Measurements from ENCODE around the gene PIGQ.

Gene PIGQ

DNA sequence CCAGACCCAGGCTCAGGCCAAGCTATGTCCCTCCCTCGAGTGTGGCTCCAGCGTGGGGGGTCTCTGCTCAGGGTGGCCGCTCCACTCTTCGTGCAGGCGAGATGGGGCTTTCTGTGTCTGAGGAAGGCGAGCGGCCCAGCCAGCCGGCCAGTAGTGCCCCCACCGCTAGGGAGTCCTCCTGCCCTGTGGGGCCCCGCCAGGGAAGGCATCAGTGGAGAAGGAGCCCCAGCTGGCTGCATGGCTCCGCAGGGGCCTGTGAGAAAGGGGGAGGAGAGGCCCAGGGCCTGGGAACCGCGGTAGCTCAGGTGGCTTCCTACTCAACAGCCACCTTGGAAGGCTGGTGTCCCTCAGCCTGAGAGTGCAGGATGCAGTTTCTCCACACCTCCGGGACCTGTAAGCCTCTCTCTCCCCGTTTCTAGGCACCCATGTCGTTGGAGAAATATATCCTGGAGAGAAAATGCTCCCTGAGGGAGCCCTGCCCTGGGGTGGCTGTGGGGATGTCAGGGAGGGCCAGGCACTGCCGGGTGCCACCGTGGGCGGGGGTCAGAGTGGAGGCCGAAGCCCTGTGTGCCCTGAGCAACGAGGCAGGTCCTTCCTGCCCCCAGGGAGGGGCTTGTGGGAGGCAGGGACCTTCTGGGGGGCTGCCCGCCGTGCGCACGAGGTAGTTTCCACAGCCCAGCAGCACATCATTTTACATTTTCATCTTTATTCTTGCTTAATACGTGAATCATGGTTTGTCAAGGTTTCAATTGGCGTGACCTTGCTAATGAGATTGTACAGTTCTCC is 3.3 kb downstream of the PIGQ start:
- Histone ChIP-seq H3K9ac (ENCODE audit: low read depth in 1 of 2, low read length in 2 of 2) (no peak overlapping the region), H3K9me3 (ENCODE audit: control insufficient read depth in 2 of 2, low read length in 2 of 2) (no peaks in the 10 kb centered on the region), H3K27ac (ENCODE audit: low read depth in 2 of 2, low read length in 2 of 2) (no peak overlapping the region), H3K4me1 (ENCODE audit: control insufficient read depth in 2 of 2, insufficient read depth in 2 of 2, low read length in 2 of 2) (peaks cover 11 to 17% of the 10 kb centered on the region in 2 donors), H3K4me3 (ENCODE audit: low read length in 2 of 2) (no peak overlapping the region), H3K27me3 (ENCODE audit: control insufficient read depth in 2 of 2, insufficient read depth in 2 of 2, low read length in 2 of 2) (no peaks in the 10 kb centered on the region), H3K36me3 (ENCODE audit: control insufficient read depth in 2 of 2, insufficient read depth in 2 of 2, low read length in 2 of 2) (peaks cover 2 to 5% of the 10 kb centered on the region in 2 donors)

DNA sequence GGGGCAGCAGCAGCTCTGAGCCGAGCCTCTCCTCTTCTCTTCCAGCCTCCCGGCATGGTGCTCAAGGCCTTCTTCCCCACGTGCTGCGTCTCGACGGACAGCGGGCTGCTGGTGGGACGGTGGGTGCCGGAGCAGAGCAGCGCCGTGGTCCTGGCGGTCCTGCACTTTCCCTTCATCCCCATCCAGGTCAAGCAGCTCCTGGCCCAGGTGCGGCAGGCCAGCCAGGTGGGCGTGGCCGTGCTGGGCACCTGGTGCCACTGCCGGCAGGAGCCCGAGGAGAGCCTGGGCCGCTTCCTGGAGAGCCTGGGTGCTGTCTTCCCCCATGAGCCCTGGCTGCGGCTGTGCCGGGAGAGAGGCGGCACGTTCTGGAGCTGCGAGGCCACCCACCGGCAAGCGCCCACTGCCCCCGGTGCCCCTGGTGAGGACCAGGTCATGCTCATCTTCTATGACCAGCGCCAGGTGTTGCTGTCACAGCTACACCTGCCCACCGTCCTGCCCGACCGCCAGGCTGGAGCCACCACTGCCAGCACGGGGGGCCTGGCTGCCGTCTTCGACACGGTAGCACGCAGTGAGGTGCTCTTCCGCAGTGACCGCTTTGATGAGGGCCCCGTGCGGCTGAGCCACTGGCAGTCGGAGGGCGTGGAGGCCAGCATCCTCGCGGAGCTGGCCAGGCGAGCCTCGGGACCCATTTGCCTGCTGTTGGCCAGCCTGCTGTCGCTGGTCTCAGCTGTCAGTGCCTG is 4.4 kb downstream of the PIGQ start:
- Histone ChIP-seq H3K27me3 (ENCODE audit: control insufficient read depth in 2 of 2, insufficient read depth in 2 of 2, low read length in 2 of 2) (no peaks in the 10 kb centered on the region), H3K9ac (ENCODE audit: low read depth in 1 of 2, low read length in 2 of 2) (no peak overlapping the region), H3K4me3 (ENCODE audit: low read length in 2 of 2) (no peak overlapping the region), H3K4me1 (ENCODE audit: control insufficient read depth in 2 of 2, insufficient read depth in 2 of 2, low read length in 2 of 2) (peaks cover 5 to 6% of the 10 kb centered on the region in 2 donors), H3K9me3 (ENCODE audit: control insufficient read depth in 2 of 2, low read length in 2 of 2) (no peaks in the 10 kb centered on the region), H3K36me3 (ENCODE audit: control insufficient read depth in 2 of 2, insufficient read depth in 2 of 2, low read length in 2 of 2) (peaks cover 2 to 5% of the 10 kb centered on the region in 2 donors), H3K27ac (ENCODE audit: low read depth in 2 of 2, low read length in 2 of 2) (no peak overlapping the region)

DNA sequence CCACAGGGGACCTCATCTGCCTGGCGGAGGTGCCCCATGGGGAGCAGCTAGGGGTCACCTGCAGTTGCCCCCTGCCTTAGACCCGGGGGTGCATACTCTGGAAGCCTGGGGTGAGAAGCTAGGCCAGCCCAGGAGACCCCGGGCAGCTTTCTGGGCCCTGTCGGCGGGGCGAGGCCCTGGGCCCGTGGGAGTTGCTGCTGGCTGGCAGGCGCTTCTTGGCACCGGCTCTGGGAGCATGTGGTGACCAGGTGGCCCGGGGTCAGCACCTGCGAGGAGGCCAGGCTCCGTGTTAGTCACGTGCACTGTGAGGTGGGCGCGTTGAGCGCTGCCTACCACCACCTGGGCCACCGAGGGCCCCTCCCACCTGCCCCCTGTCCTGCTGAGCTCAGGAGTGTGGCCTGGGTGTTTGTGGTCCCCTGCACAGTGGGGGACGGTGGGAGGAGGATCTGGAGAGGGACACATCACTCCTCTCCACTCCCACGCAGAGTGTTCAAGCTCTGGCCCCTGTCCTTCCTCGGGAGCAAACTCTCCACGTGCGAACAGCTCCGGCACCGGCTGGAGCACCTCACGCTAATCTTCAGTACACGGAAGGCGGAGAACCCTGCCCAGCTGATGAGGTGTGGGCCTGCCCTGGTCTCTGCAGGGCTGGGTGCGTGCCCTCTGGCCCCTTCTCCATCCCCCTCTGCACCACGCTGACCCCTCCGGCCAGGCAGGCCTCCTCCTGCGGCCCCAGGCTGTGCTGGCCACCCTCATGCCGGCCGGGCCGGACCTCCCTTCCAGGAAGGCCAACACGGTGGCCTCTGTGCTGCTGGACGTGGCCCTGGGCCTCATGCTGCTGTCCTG is 5.8 kb downstream of the PIGQ start:
- no peaks in the 10 kb centered on the region for H3K9me3 ChIP-seq (ENCODE audit: control insufficient read depth in 2 of 2, low read length in 2 of 2)
- H3K4me3 ChIP-seq (ENCODE audit: low read length in 2 of 2) = no peak overlapping the region
- H3K4me1 ChIP-seq (ENCODE audit: control insufficient read depth in 2 of 2, insufficient read depth in 2 of 2, low read length in 2 of 2) = peaks cover 2 to 3% of the 10 kb centered on the region in 2 donors
- H3K36me3 ChIP-seq (ENCODE audit: control insufficient read depth in 2 of 2, insufficient read depth in 2 of 2, low read length in 2 of 2) = peaks cover 2 to 5% of the 10 kb centered on the region in 2 donors
- no peaks in the 10 kb centered on the region for H3K27me3 ChIP-seq (ENCODE audit: control insufficient read depth in 2 of 2, insufficient read depth in 2 of 2, low read length in 2 of 2)
- no peak overlapping the region for H3K9ac ChIP-seq (ENCODE audit: low read depth in 1 of 2, low read length in 2 of 2)
- H3K27ac ChIP-seq (ENCODE audit: low read depth in 2 of 2, low read length in 2 of 2) = no peak overlapping the region

DNA sequence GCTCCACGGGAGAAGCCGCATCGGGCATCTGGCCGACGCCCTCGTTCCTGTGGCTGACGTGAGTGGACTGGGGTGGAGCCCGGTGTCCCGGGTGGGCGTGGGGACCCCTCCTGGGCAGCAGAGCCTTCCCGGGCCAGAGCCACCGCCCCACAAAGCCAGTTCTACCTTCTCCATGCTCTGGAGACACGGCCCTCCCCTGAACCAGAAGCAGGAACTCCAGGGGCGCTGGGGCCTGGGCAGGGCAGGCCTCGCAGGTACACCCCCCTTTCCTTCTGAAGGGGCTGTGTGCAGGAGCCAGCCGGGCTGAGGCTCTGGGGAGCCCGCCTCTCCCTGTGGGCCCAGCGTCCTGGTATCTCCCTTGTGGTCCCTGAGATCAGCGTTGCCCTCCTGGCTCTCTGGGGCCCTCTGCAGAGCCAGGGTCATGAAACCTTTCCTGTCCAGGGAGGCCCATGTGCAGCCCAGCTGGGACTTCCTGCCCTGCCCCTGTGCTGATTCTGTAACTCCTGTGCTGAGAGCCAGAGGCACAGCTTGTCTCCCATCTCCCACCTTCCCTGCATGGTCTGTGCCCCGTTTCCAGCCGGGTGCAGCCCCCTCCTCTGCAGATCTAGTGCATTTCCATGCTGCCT is 6.5 kb downstream of the PIGQ start:
- H3K4me3 ChIP-seq (ENCODE audit: low read length in 2 of 2) = no peak overlapping the region
- H3K27ac ChIP-seq (ENCODE audit: low read depth in 2 of 2, low read length in 2 of 2) = no peak overlapping the region
- H3K27me3 ChIP-seq (ENCODE audit: control insufficient read depth in 2 of 2, insufficient read depth in 2 of 2, low read length in 2 of 2) = no peaks in the 10 kb centered on the region
- H3K9me3 ChIP-seq (ENCODE audit: control insufficient read depth in 2 of 2, low read length in 2 of 2) = no peaks in the 10 kb centered on the region
- no peak overlapping the region for H3K9ac ChIP-seq (ENCODE audit: low read depth in 1 of 2, low read length in 2 of 2)
- no peaks in the 10 kb centered on the region for H3K4me1 ChIP-seq (ENCODE audit: control insufficient read depth in 2 of 2, insufficient read depth in 2 of 2, low read length in 2 of 2)
- peaks cover 2 to 5% of the 10 kb centered on the region in 2 donors for H3K36me3 ChIP-seq (ENCODE audit: control insufficient read depth in 2 of 2, insufficient read depth in 2 of 2, low read length in 2 of 2)

DNA sequence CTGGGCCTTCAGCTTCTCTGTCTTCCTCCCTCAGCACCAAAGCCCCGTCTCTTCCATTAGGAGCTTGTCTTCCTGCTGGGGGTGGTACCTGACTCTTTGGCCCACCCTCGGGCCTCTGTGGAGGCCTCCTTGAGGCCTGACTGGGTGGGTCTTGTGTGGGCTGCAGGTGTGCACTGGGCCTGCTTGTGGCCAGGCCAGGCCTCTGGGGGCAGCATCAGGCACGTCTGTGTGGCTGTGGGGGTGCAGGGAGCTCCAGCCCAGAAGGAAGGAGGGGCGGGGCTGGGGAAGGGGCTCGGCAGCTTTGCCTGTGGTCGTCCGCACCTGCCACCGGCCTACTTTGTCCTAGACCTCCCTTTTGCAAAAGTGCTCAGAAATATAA is 7.0 kb downstream of the PIGQ start:
- Histone ChIP-seq H3K27ac (ENCODE audit: low read depth in 2 of 2, low read length in 2 of 2) (no peak overlapping the region), H3K9ac (ENCODE audit: low read depth in 1 of 2, low read length in 2 of 2) (no peak overlapping the region), H3K36me3 (ENCODE audit: control insufficient read depth in 2 of 2, insufficient read depth in 2 of 2, low read length in 2 of 2) (peaks cover 2 to 5% of the 10 kb centered on the region in 2 donors)

DNA sequence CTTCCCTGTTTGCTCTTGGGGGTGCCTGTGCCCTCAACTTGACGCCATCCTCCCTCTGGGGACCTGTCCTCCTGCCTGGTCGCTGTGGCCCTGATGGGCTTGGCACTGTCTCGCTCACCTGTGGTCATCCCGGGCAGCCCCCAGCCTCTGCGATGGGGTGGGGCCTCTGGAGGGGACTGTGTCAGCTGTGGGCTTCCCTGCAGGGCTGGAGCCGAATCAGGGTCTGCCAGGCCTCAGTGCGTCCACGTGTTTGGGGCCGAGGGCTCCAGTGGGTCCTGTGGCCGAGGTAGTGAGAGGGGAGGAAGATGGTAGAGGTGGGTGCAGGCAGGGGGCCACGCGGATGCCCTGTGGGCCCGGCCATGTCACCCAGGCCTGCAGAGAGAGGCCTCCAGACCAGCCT is 8.0 kb downstream of the PIGQ start:
- Histone ChIP-seq H3K4me3 (ENCODE audit: low read length in 2 of 2) (no peak overlapping the region), H3K27ac (ENCODE audit: low read depth in 2 of 2, low read length in 2 of 2) (no peak overlapping the region), H3K4me1 (ENCODE audit: control insufficient read depth in 2 of 2, insufficient read depth in 2 of 2, low read length in 2 of 2) (no peaks in the 10 kb centered on the region), H3K9ac (ENCODE audit: low read depth in 1 of 2, low read length in 2 of 2) (no peak overlapping the region), H3K9me3 (ENCODE audit: control insufficient read depth in 2 of 2, low read length in 2 of 2) (no peaks in the 10 kb centered on the region), H3K27me3 (ENCODE audit: control insufficient read depth in 2 of 2, insufficient read depth in 2 of 2, low read length in 2 of 2) (no peaks in the 10 kb centered on the region), H3K36me3 (ENCODE audit: control insufficient read depth in 2 of 2, insufficient read depth in 2 of 2, low read length in 2 of 2) (peaks cover 2 to 5% of the 10 kb centered on the region in 2 donors)

More for the DNA sequence above, 7.0 kb downstream of the PIGQ start:
- no peaks in the 10 kb centered on the region for H3K27me3 ChIP-seq (ENCODE audit: control insufficient read depth in 2 of 2, insufficient read depth in 2 of 2, low read length in 2 of 2)
- no peak overlapping the region for H3K4me3 ChIP-seq (ENCODE audit: low read length in 2 of 2)
- no peaks in the 10 kb centered on the region for H3K4me1 ChIP-seq (ENCODE audit: control insufficient read depth in 2 of 2, insufficient read depth in 2 of 2, low read length in 2 of 2)
- no peaks in the 10 kb centered on the region for H3K9me3 ChIP-seq (ENCODE audit: control insufficient read depth in 2 of 2, low read length in 2 of 2)

DNA sequence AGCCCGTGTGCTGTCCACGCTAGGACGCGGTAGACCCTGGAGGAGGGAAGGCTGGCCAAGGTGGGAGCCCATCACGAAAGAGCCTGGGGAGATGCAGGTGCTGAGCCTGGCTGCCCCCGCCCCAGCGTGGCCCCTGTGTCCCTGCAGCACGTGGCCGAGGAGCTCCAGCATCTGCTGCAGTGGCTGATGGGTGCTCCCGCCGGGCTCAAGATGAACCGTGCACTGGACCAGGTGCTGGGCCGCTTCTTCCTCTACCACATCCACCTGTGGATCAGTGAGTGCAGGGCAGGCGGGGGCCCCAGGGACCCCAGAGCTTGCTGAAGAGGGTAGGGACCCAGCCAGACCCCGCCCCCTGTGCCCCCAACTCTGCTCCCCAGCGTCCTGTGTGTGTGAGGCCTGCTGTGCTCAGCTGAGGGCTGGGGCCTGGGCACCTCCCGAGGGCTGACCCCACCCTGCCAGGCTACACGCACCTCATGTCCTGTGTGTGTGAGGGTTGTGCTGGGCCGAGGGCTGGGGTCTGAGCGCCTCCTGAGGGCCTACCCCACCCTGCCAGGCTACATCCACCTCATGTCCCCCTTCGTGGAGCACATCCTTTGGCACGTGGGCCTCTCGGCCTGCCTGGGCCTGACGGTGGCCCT is 8.6 kb downstream of the PIGQ start:
- no peaks in the 10 kb centered on the region for H3K27me3 ChIP-seq (ENCODE audit: control insufficient read depth in 2 of 2, insufficient read depth in 2 of 2, low read length in 2 of 2)

DNA sequence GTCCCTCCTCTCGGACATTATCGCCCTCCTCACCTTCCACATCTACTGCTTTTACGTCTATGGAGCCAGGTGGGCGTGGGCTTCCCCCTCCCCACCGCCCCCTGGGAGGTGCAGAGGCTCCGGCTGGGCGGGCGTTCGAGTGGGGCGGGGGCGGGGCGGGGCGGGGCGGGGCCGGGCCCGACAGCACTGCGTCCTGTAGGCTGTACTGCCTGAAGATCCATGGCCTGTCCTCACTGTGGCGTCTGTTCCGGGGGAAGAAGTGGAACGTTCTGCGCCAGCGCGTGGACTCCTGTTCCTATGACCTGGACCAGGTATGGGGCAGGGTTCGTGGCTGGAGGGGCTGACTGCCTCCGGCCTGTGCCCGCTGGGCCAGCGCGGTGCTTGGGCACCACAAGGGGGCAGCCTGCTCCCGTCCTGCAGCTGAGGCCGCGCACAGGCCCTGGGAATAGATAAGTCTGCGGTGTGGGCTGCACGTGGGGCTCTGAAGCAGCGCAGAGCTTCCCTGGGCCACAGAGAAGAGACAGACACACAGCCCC is 9.2 kb downstream of the PIGQ start:
- Histone ChIP-seq H3K9ac (ENCODE audit: low read depth in 1 of 2, low read length in 2 of 2) (no peak overlapping the region), H3K4me1 (ENCODE audit: control insufficient read depth in 2 of 2, insufficient read depth in 2 of 2, low read length in 2 of 2) (no peaks in the 10 kb centered on the region), H3K4me3 (ENCODE audit: low read length in 2 of 2) (peak overlapping the region; percentile 22 to 50), H3K27ac (ENCODE audit: low read depth in 2 of 2, low read length in 2 of 2) (no peak overlapping the region), H3K27me3 (ENCODE audit: control insufficient read depth in 2 of 2, insufficient read depth in 2 of 2, low read length in 2 of 2) (no peaks in the 10 kb centered on the region), H3K36me3 (ENCODE audit: control insufficient read depth in 2 of 2, insufficient read depth in 2 of 2, low read length in 2 of 2) (peaks cover 5% of the 10 kb centered on the region in 2 donors), H3K9me3 (ENCODE audit: control insufficient read depth in 2 of 2, low read length in 2 of 2) (no peaks in the 10 kb centered on the region)

More for the DNA sequence above, 8.6 kb downstream of the PIGQ start:
- Histone ChIP-seq H3K36me3 (ENCODE audit: control insufficient read depth in 2 of 2, insufficient read depth in 2 of 2, low read length in 2 of 2) (peaks cover 5% of the 10 kb centered on the region in 2 donors), H3K4me1 (ENCODE audit: control insufficient read depth in 2 of 2, insufficient read depth in 2 of 2, low read length in 2 of 2) (no peaks in the 10 kb centered on the region), H3K4me3 (ENCODE audit: low read length in 2 of 2) (no peak overlapping the region), H3K9me3 (ENCODE audit: control insufficient read depth in 2 of 2, low read length in 2 of 2) (no peaks in the 10 kb centered on the region), H3K27ac (ENCODE audit: low read depth in 2 of 2, low read length in 2 of 2) (no peak overlapping the region), H3K9ac (ENCODE audit: low read depth in 1 of 2, low read length in 2 of 2) (no peak overlapping the region)
